ENCODE data around the gene OTUB1.
A peak's percentile ranks its signal among the peaks of the same experiment; 100 is the strongest.

The OTUB1 gene

GRCh38 chr11:64038500-64038899 lies 52.3 kb downstream of the OTUB1 start:
- no peak overlapping the region for H3K4me3 ChIP-seq (ENCODE audit: low read depth, low read length)
- no peak for TF ChIP-seq CTCF (IDR thresholded peaks at IDR 0.05; ENCODE audit: low read depth, low read length, missing control alignments)
- DNase-seq (ENCODE audit: low read depth) = no peak

DNA sequence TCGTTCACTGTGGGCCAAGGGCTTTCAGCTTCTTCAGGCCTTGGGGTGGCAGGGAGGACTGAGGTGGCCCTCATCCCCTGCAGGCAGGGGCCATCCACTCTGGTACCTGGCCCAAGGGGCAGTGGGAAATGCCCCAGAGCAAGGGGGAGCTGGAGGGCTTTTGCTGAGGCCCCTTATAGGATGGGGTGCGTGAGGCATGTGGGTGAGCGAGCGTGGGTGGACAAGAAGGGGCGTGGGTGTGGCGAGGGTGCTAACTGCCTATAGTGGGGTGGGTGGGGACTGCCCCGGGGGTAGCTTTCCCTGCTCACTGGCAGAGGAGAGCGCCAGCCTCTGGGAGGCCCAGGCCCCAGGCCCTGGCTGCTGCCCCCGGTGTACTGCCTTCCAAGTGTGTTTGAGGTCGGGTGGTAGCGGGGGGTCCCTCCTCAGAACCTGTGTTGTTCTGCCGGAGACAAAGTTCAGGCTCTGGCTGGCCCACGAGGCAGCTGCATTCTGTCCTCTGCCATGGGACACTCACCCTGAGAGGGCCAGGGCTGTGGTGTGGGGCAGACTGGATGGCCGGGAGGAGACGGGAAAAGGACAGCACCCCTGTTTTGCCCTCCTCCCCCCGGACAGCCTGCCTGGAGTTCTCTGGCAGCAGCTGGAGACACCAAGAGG lies 52.9 kb downstream of the OTUB1 start:
- DNase-seq (ENCODE audit: low read depth) = no peak
- no peak for TF ChIP-seq CTCF (IDR thresholded peaks at IDR 0.05; ENCODE audit: low read depth, low read length, missing control alignments)
- no peak overlapping the region for H3K4me3 ChIP-seq (ENCODE audit: low read depth, low read length)

- H3K4me3 ChIP-seq (ENCODE audit: low read depth, low read length) = no peak overlapping the region
- TF ChIP-seq CTCF (IDR thresholded peaks at IDR 0.05; ENCODE audit: low read depth, low read length, missing control alignments) = peak; percentile 38
- DNase-seq (ENCODE audit: low read depth) = no peak
Measured at GRCh38 chr11:64040684-64041322, 54.6 kb downstream of the OTUB1 start.

GRCh38 chr11:64041846-64042245 lies 55.6 kb downstream of the OTUB1 start:
- no peak overlapping the region for H3K4me3 ChIP-seq (ENCODE audit: low read depth, low read length)
- no peak for DNase-seq (ENCODE audit: low read depth)
- TF ChIP-seq CTCF (IDR thresholded peaks at IDR 0.05; ENCODE audit: low read depth, low read length, missing control alignments) = no peak

DNA sequence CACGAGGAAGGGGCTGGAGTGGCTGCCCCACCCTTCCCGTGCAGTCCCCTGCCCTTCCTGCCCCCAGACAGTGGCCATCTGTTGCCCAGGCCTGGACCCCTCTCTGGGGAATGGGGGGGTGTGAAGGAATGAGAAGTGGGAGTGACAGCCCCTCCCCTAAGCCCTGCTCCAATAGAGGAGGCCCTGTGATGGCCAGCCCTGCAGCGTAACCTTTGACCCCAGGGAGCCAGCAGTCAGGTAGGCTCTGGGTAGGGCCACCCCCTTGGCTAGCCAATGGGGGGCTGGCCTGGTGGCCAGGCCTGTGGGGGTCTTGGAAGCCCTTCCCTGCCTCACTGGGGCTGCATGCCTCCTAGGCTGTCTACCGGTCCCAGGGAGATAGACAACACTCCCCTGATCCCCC lies 56.1 kb downstream of the OTUB1 start:
- no peak overlapping the region for H3K4me3 ChIP-seq (ENCODE audit: low read depth, low read length)
- no peak for TF ChIP-seq CTCF (IDR thresholded peaks at IDR 0.05; ENCODE audit: low read depth, low read length, missing control alignments)
- no peak for DNase-seq (ENCODE audit: low read depth)

- TF ChIP-seq CTCF (IDR thresholded peaks at IDR 0.05; ENCODE audit: low read depth, low read length, missing control alignments) = no peak
- H3K4me3 ChIP-seq (ENCODE audit: low read depth, low read length) = no peak overlapping the region
Measured at GRCh38 chr11:64043545-64043944, 57.3 kb downstream of the OTUB1 start.

More at GRCh38 chr11:64043545-64043944, 57.3 kb downstream of the OTUB1 start:
- DNase-seq (ENCODE audit: low read depth) = no peak
